Stimulated activated naive CD8-positive, alpha-beta T cell treated with anti-CD3 and anti-CD28 coated beads, Interleukin-15, Interleukin-2, amounts not matched to agents 100 U/mL and 50 U/mL, for 24 hours (primary cell): ENCODE data around the gene DCUN1D1.

ENCODE experiments used
- ATAC-seq: fragments of 150-1000 bp; cut with Tn5 transposase; one replicate; pipeline ENCODE4 v1.10.0; 2021
- DNase-seq: peaks from one replicate; pipeline ENCODE4 v3.0.0; 2021

Gene DCUN1D1

DNA sequence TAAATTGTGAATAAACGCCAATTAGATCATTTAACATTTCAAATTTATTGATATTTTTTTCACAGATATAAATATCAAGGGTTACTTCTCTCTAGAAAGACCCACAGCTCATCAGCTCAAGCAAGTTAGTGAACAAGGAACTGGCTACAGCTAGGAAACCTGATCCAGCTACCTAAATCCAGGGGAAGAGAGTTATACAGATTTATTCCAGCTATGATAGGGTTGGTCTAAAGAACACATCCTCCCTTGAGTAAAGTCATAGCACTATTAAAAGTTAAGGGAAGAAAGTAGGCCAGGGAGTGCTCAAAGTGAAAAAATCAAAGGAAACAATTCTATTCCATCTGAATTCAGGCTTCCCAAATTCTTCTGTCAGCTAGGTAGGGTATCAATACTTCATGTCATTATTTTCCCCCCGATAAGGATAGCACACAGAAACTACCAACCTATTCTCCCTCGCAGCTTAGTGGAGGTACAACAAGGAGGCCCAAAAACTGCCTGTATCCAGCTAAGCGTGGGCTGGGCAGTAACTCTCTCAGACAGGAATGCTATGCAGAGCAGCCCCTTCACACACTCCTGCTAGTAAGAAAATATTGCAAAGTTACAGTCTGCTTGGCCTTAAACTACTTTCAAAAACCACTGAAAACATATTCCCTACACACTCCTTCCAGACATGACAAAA lies 44.0 kb downstream of the DCUN1D1 start:
- DNase-seq, result no peak
- ATAC-seq, result no peak

GRCh38 chr3:182935803-182936202 lies 44.5 kb downstream of the DCUN1D1 start:
- ATAC-seq (no peak), DNase-seq (no peak)

GRCh38 chr3:182925944-182926337 lies 54.4 kb downstream of the DCUN1D1 start:
- ATAC-seq, result no peak
- no peak for DNase-seq

DNA sequence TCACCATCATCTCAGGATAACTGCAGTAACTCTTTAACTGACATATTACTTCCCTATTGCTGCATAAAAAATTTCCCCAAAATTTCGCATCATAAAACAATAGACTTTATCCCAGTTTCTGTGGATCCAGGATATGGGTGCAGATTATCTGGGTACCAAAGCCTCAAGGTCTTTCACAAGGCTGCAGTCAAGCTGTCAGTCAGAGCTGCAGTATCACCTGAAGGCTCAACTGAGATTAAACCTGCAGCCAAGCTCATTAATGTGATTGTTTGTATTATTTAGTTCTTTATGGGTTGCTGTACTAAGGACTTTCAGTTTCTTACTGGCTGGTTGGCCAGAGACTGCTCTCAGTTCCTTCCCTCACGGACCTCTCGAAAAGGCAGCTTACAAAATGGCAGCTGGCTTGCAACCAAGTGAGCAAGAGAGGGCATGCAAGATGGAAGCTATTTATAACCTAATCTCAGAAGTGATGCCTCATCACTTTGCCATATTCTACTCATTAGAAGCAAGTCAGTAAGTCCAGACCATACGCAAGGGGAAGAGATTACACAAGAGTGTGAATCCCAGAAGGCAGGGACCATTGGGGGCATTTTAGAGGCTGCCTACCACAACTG lies 54.9 kb downstream of the DCUN1D1 start:
- DNase-seq (no peak), ATAC-seq (no peak)

DNA sequence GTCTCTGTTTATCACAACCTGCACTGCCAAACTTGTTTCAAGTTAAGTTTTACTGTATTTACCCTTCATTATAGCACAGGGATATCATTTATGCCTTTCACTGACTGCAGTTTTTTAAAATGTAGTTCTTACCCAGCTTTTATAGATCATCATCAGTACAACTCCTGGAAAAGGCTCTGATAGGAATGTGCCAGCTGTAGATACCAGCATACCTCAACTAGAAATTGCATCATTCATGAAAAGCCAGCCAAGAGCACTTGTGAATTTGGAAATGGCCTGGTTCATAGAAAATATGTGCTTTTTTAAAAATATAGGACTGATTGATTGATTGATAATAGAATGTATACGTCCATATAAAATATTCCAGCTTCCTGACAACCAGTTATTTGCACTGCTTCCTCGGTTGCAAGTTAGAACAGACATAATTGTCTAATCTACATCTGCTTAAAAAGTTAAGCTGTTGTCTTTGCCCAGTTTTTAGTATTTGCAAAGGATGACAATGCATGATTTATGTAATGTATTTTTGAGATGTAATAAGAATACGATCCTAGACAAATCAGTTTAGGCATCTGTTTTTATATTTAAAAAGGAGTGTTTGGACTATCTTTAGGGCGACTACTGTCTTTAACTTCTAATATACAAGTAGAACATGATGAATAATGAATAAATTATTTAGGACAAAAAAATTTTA lies 58.5 kb downstream of the DCUN1D1 start:
- ATAC-seq (no peak), DNase-seq (no peak)

DNA sequence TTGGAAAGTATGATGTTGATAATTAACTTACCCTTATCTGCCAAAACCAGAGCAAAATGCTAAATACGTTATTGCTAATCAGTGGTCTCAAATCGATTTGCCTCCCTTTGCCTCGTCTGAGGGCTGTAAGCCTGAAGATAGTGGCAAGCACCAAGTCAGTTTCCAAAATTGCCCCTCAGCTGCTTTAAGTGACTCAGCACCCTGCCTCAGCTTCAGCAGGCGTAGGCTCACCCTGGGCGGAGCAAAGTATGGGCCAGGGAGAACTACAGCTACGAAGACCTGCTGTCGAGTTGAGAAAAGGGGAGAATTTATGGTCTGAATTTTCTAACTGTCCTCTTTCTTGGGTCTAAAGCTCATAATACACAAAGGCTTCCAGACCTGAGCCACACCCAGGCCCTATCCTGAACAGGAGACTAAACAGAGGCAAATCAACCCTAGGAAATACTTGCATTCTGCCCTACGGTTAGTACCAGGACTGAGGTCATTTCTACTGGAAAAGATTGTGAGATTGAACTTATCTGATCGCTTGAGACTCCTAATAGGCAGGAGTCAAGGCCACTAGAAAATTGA lies 59.7 kb downstream of the DCUN1D1 start:
- DNase-seq, result no peak

GRCh38 chr3:182919866-182920357 lies 60.4 kb downstream of the DCUN1D1 start:
- ATAC-seq, result no peak
- DNase-seq, result no peak

More for the DNA sequence above, 59.7 kb downstream of the DCUN1D1 start:
- ATAC-seq, result no peak

DNA sequence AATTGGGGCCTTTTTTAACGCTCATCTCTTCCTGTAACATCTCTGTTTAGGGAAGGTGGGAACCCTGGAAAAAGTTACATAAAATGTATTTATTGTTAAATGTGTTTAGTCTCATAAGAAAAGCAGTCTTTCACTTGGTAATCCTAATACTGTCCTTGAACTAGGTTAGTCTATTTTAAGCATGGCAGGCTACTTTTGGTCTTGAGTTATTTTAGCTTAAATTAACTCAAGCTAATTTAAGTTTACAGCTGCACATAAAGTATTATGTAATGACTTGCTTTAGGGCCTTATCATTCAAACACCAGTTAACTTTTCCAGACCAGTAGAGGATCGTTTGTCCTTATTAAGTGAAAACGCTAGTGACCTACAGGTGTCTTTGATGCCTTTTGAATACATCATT lies 63.2 kb downstream of the DCUN1D1 start:
- DNase-seq (no peak), ATAC-seq (no peak)

- DNase-seq (no peak), ATAC-seq (no peak)
Observed at GRCh38 chr3:182914341-182914740, 66.0 kb downstream of the DCUN1D1 start.

DNA sequence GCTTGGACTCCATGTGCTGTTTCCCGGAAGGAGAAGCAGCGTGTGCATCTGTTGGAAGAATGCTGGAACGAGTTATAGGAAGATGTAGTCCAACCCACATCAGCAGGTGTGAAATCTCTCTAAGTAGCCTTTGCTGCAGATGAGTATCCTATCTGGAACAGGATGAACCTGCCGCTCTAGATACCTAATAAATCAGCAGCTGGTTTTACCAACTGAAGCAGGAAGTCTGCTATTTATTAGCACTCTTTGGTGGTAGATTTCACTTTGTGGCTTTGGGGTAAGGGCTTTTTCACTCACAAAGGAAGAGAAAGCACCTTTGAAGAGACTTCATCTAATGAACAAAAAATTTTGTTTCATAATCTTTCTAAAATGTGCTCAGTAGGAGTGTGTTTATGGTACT lies 66.4 kb downstream of the DCUN1D1 start:
- DNase-seq, result no peak
- ATAC-seq, result no peak

- no peak for DNase-seq
- no peak for ATAC-seq
Observed at GRCh38 chr3:182912474-182912873, 67.9 kb downstream of the DCUN1D1 start.

DNA sequence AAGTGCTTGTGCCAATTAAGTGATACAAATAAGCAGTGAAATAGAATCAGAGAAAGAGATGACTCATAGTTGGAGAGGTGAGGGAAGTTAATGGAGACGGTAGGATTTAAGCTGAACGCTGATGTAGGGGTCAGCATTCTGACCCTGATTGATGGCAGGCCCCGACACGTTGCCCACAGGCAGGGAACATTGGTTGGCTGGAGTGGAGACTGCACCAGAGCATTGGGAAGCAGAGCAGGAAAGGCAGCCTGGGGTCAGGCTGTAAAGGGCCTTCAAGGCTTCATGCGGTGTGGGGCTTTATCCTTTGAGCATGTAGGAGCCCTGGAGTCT lies 68.6 kb downstream of the DCUN1D1 start:
- ATAC-seq (peak; percentile 12), DNase-seq (no peak)

GRCh38 chr3:182910936-182911781 lies 69.2 kb downstream of the DCUN1D1 start:
- no peak for DNase-seq
- peak; percentile 65 for ATAC-seq

DNA sequence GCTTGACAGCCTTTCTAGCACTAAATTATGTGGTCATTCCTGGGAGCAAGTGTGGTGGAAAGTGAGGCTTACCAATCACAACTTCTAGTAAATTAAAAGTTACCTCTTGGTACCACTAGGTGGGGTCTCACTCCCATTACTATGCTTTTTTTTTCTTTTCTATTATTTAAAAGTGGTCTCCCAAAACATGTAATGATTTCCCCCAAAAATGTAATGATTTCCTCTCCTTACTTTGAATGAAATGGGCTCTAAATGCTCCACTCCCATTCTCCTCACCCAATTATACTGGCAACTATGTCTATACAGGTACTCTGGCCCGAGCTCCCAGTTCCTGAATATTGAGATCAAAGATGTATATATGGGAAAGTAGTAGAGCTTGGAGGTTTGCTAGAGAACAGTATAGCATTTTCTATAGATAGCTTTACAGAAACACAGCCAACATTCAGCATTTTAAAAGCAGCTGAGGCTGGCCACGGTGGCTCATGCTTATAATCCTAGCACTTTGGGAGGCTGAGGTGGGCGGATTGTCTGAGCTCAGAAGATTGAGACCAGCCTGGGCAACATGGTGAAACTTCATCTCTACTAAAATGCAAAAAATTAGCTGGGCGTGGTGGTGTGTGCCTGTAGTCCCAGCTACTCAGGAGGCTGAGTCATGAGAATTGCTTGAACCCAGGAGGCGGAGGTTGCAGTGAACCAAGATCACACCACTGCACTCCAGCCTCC lies 70.9 kb downstream of the DCUN1D1 start:
- ATAC-seq (no peak), DNase-seq (no peak)

DNA sequence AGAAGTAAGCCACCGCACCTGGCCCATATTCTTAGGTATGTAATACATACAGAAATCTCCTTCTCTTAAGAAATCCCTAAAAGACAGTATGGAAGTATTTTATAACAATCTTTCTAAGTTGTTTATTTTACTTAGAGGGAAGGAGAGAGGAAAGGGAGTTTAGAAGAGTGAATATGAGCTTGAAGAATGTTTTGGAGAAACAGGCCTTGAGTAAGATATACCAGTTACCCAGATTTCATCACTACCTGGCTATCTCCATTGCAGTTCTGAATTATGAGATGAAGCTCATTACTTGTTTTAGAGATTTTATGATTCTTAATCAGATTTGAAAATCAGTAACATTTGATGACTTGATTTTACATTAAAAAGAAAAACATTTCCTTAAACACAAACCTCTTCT lies 71.9 kb downstream of the DCUN1D1 start:
- DNase-seq (no peak), ATAC-seq (no peak)

DNA sequence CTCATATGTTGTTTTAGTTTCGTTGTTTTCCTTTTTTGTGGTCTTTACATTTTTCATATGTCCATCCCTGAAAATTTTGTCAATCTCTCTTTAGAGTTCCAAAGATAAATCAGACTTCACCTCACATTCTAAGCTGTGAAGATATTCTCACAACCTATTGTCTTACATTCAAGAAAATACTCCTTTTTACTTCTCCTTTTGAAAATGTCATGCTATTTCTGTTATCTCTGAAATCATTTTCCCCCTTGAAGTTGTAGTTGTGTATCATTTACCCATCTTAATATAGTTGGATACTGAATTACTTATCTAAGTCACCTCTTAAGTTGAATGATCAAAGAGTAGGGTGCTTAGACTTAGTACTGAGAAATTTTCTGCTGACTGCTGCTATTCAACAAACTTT lies 74.3 kb downstream of the DCUN1D1 start:
- ATAC-seq (no peak), DNase-seq (no peak)

GRCh38 chr3:182905623-182906022 lies 74.7 kb downstream of the DCUN1D1 start:
- no peak for DNase-seq
- no peak for ATAC-seq

GRCh38 chr3:182904164-182904563 lies 76.2 kb downstream of the DCUN1D1 start:
- ATAC-seq (no peak), DNase-seq (no peak)

DNA sequence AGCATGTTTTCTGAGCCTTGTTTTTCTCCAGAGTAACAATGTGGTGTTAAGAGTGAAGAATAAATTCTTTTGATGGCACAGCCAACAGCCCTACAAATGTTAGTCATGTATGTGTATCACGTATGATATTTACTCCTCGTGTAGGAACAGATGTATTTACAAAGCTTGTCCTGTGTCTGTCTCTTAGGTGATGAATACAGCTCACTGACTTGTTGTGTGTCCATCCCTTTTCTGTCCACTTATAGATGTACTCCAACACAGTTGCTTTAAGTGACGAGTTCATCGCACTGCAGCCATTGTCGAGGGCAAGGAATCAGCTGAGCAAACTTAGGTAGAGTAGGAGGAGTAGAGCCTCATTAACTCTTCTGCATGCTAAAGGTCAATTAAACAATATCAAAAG lies 78.1 kb downstream of the DCUN1D1 start:
- DNase-seq (no peak), ATAC-seq (no peak)

DNA sequence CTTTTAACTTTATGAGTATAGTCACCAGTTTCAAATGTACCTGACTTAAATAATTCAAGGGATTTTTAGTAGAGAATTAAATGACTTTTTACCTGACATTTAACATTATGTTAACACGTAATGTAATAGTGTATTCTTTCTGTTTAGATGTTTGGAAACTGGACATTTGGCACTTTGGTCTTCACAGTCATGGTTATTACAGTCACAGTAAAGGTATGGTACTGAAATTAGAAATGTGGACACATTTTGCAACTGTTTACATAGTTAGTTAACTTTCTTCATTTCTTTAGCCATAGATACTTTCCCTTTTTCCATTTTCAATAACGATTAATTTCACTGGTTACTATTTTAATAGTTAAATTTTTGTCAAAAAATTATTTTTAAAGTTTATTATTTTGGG lies 83.8 kb downstream of the DCUN1D1 start:
- ATAC-seq, result no peak
- no peak for DNase-seq

DNA sequence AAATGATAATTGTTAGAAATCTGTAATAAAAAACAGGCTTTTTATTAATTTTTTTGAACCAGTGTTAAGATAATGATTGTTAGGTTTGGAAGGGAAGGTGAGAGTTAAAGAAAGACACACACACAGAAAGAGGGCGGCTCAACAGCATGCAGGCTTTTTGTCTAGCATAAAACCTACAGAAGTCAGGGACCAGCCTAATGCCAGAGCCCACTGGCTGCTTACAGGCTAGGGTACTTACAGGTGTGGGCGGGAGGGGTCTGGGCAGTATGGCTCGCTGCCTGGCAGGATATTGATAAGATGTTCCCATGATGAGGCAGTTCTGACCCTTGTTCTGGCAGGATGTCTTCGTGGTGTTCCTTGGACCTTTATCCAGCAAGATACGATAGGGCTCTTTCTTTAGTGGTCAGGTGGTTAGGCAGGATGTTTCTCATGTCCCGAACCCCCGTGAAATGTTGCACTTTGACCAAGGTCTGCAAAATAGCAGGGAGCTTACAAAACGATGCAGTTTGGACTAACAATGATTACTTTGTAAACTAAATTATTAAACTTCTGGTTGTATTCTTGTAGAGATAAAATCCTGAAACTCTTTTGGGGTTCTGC lies 84.7 kb downstream of the DCUN1D1 start:
- DNase-seq (no peak), ATAC-seq (no peak)
